Ovary (tissue), 3 donors: ENCODE results near the gene ZNF672.

Source experiments
- EP300 ChIP-seq: sonication (generic); formaldehyde crosslinking; IDR thresholded peaks from one replicate; pipeline ENCODE4 v1.6.1; 2017; ENCODE audit warnings: antibody characterized with exemption
- POLR2A ChIP-seq: fragments of 450-650 bp; IDR thresholded peaks from one replicate; pipeline ENCODE4 v1.6.1; 2017; ENCODE audit warnings: antibody characterized with exemption, mild to moderate bottlenecking, moderate library complexity
- TF ChIP-seq, protein P1 (sequence below), 3 donors: fragments of 450-650 bp in 2 of 3; fragments of 200-600 bp in 1 of 3; IDR thresholded peaks; one replicate each; pipeline versions ENCODE4 v1.5.1 to v1.8.0; 2016 to 2022; ENCODE audit warnings: antibody characterized with exemption in 3 of 3, mild to moderate bottlenecking in 1 of 3
- donor health status: DM: no; HTN: no; CAD: no.

DNA sequence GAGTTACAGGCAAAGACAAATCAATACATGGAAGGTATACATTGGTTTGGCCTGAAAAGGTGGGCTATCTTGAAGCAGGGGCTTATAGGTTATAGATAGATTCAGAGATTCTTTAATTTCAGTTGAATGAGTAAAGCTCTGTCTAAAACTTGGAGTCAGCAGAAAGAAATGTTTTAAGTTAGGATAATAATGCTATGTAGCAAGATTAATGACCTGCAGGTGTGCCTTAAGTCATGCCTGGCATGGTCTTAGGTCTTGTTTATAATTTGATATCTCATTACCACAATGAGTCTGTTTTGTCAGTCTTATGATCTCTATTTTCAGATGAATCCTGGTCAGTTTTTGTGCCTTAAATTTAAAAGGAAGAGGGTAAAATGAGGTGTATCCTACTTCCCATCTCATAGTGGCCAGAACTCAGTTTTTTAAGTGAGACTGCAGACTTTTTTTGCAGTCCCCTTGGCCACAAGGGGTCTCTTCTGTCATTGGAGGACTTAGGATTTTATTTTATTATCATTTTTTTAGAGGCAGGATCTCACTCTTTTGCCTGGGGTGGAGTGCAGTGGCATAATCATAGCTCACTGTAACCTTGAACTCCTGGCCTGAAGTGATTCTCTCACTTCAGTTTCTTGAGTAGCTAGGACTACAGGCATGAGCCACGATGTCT, 46.7 kb downstream of the ZNF672 start:
- TF ChIP-seq, protein P1, sequence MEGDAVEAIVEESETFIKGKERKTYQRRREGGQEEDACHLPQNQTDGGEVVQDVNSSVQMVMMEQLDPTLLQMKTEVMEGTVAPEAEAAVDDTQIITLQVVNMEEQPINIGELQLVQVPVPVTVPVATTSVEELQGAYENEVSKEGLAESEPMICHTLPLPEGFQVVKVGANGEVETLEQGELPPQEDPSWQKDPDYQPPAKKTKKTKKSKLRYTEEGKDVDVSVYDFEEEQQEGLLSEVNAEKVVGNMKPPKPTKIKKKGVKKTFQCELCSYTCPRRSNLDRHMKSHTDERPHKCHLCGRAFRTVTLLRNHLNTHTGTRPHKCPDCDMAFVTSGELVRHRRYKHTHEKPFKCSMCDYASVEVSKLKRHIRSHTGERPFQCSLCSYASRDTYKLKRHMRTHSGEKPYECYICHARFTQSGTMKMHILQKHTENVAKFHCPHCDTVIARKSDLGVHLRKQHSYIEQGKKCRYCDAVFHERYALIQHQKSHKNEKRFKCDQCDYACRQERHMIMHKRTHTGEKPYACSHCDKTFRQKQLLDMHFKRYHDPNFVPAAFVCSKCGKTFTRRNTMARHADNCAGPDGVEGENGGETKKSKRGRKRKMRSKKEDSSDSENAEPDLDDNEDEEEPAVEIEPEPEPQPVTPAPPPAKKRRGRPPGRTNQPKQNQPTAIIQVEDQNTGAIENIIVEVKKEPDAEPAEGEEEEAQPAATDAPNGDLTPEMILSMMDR (IDR thresholded peaks at IDR 0.05) = no peak
- no peak for TF ChIP-seq EP300
- TF ChIP-seq POLR2A = no peak
